GM23248 (cell line): Measurements from ENCODE around the gene MTRF1L.

Experiments used
- EZH2 ChIP-seq: fragments of 200-600 bp; sonication (generic); IDR thresholded peaks from 2 replicates; pipeline ENCODE4 v1.6.1; 2018; ENCODE audit warnings: antibody characterized with exemption, mild to moderate bottlenecking; ENCODE audit not compliant: insufficient read depth, poor library complexity, severe bottlenecking
- EZH2phosphoT487 ChIP-seq: fragments of 200-600 bp; sonication (generic); IDR thresholded peaks from 2 replicates; pipeline ENCODE4 v1.6.1; 2018; ENCODE audit warnings: antibody characterized with exemption, moderate library complexity, mild to moderate bottlenecking, low read depth; ENCODE audit not compliant: insufficient read depth

GRCh38 chr6:153027480-153027879, 25.0 kb upstream of the MTRF1L start:
- no peak for TF ChIP-seq EZH2phosphoT487
- no peak for TF ChIP-seq EZH2
